Fibroblast of mammary gland (primary cell): ENCODE measurements around the gene SLC8A2.

ENCODE experiments used
- DNase-seq: peaks from one replicate; pipeline ENCODE4 v3.0.0-alpha.2; 2010; ENCODE audit warnings: low read depth
- H3K4me3 ChIP-seq: 2 replicates; pipeline ENCODE4 v1.5.1; 2011; ENCODE audit warnings: low read depth, mild to moderate bottlenecking, low read length, moderate library complexity; ENCODE audit not compliant: control insufficient read depth
- TF ChIP-seq, protein P1 (sequence below): conservative IDR thresholded peaks from 2 replicates; pipeline ENCODE4 v1.5.1; 2011; ENCODE audit warnings: low read depth, low read length, inconsistent platforms; ENCODE audit not compliant: control insufficient read depth, insufficient read depth

SLC8A2 gene

GRCh38 chr19:47480658-47481057 lies 9.0 kb upstream of the SLC8A2 start:
- TF ChIP-seq, protein P1, sequence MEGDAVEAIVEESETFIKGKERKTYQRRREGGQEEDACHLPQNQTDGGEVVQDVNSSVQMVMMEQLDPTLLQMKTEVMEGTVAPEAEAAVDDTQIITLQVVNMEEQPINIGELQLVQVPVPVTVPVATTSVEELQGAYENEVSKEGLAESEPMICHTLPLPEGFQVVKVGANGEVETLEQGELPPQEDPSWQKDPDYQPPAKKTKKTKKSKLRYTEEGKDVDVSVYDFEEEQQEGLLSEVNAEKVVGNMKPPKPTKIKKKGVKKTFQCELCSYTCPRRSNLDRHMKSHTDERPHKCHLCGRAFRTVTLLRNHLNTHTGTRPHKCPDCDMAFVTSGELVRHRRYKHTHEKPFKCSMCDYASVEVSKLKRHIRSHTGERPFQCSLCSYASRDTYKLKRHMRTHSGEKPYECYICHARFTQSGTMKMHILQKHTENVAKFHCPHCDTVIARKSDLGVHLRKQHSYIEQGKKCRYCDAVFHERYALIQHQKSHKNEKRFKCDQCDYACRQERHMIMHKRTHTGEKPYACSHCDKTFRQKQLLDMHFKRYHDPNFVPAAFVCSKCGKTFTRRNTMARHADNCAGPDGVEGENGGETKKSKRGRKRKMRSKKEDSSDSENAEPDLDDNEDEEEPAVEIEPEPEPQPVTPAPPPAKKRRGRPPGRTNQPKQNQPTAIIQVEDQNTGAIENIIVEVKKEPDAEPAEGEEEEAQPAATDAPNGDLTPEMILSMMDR = no peak
- no peak for DNase-seq
- no peak overlapping the region for H3K4me3 ChIP-seq

GRCh38 chr19:47479701-47480503 lies 8.2 kb upstream of the SLC8A2 start:
- peak; percentile 28 for DNase-seq
- H3K4me3 ChIP-seq = peak overlapping the region; percentile 4
- TF ChIP-seq, protein P1 = no peak

GRCh38 chr19:47476438-47476972 lies 4.8 kb upstream of the SLC8A2 start:
- no peak overlapping the region for H3K4me3 ChIP-seq
- TF ChIP-seq, protein P1 = no peak
- no peak for DNase-seq

DNA sequence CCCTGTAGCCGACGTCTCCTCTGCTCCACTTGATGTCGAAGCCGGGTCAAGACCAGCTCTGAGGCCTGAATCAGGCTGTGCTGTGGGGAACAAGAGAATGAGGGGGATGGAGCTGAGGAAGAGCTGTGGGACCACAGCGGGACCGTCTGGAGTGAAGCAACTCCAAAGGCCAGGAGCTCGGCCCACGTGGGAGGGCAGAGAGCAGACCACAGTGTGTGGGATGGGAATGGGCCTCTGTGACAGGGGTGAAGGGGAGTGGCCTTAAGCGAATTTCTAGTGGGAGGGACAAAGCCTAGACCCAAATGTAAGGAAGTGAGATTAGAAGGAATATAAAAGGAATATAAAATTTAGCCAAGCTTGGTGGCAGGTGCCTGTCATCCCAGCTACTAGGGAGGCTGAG lies 3.8 kb upstream of the SLC8A2 start:
- TF ChIP-seq, protein P1 = no peak
- H3K4me3 ChIP-seq = no peak overlapping the region
- DNase-seq = peak; percentile 48

DNA sequence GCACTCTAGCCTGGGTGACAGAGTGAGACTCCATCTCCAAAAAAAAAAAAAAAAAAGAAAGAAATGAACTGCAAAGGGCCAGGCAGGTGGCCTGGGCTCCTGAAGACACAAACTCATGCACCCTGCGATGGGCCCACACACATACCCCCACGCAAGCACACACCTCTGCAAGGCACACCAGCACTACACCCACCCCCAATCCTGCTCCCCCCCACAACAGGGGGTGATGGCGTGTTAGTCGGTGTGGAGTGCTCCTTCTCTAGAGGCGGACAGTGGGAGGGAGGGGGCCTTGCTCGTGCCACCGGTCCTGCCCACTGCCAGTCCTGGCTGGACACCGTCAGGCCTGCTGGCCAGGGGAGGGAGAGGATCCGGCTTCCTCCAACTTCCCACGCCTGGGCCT lies 1.6 kb upstream of the SLC8A2 start:
- TF ChIP-seq, protein P1 = no peak
- H3K4me3 ChIP-seq = no peak overlapping the region
- no peak for DNase-seq

DNA sequence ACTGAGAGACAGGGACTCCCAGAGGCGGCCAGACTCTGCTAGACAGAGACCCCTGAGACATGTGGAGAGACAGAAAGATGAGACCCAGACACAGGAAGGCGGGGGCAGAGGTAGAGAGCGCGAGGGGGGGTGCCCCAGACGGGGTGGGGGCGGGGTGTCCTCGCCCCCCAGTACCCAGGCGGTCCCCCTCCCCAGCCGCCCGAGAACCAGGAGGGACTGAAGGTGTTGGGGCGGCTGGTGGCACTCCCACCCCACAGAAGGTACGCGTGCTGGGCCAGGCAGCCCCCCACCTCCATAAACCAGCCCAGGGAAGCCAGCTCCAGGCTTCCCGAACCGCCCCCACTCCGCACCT lies 336 bp downstream of the SLC8A2 start:
- TF ChIP-seq, protein P1 = no peak
- DNase-seq = no peak
- no peak overlapping the region for H3K4me3 ChIP-seq
